HepG2 (cell line): Measurements from ENCODE around the gene TIMP3.

ENCODE experiments used
- ASH2L ChIP-seq: fragments of 300-600, 200-600 bp; sonication (generic); IDR thresholded peaks from 2 replicates; pipeline ENCODE4 v1.7.0; 2017; ENCODE audit warnings: low read depth, mild to moderate bottlenecking, moderate library complexity, mixed read lengths, low read length; ENCODE audit not compliant: insufficient read length
- FOXA1 ChIP-seq, 2 experiments: fragments of 450-650 bp in 1 of 2; sonication (generic) in 1 of 2; formaldehyde crosslinking in 1 of 2; IDR thresholded peaks; 2 replicates each; pipeline versions ENCODE4 v1.4.0 to v1.6.1; 2016 to 2020; ENCODE audit warnings: missing genetic modification reagents in 1 of 2
- HCFC1 ChIP-seq: fragments of 150-350 bp; IDR thresholded peaks from 2 replicates; pipeline ENCODE4 v1.6.1; 2014; ENCODE audit warnings: low read depth, low read length
- JUNB ChIP-seq: sonication (generic); formaldehyde crosslinking; IDR thresholded peaks from 2 replicates; pipeline ENCODE4 v1.8.0; 2022; ENCODE audit warnings: missing genetic modification reagents, mild to moderate bottlenecking, borderline replicate concordance
- NFRKB ChIP-seq: fragments of 450-650 bp; IDR thresholded peaks from 2 replicates; pipeline ENCODE4 v1.6.1; 2017
- RBAK ChIP-seq: sonication (generic); formaldehyde crosslinking; IDR thresholded peaks from 2 replicates; pipeline ENCODE4 v1.5.1; 2020; ENCODE audit warnings: mild to moderate bottlenecking, missing genetic modification reagents
- TCF12 ChIP-seq, 2 experiments: fragments of 450-650 bp in 1 of 2; sonication (generic) in 1 of 2; formaldehyde crosslinking in 1 of 2; IDR thresholded peaks; 2 replicates each; pipeline versions ENCODE4 v1.6.1 to v1.8.0; 2017 to 2022; ENCODE audit warnings: antibody characterized with exemption in 1 of 2, mild to moderate bottlenecking in 1 of 2, missing genetic modification reagents in 1 of 2, moderate library complexity in 1 of 2
- TP53 ChIP-seq: sonication (generic); formaldehyde crosslinking; conservative IDR thresholded peaks from 2 replicates; pipeline ENCODE4 v1.4.0; 2020; ENCODE audit warnings: missing genetic modification reagents
- ZNF678 ChIP-seq: sonication (generic); formaldehyde crosslinking; IDR thresholded peaks from 2 replicates; pipeline ENCODE4 v1.4.0; 2020; ENCODE audit warnings: mild to moderate bottlenecking, missing genetic modification reagents
- TF ChIP-seq, protein P1 (sequence below): sonication (generic); formaldehyde crosslinking; conservative IDR thresholded peaks from 2 replicates; pipeline ENCODE4 v1.8.0; 2022; ENCODE audit warnings: missing genetic modification reagents
- TF ChIP-seq, protein P2 (sequence below): sonication (generic); formaldehyde crosslinking; IDR thresholded peaks from 2 replicates; pipeline ENCODE4 v1.5.0; 2020; ENCODE audit warnings: missing genetic modification reagents, mild to moderate bottlenecking, borderline replicate concordance
- TF ChIP-seq, protein P3 (sequence below): IDR thresholded peaks from 2 replicates; pipeline ENCODE4 v1.6.1; 2016; ENCODE audit warnings: missing genetic modification reagents, missing compliant biosample characterization

DNA sequence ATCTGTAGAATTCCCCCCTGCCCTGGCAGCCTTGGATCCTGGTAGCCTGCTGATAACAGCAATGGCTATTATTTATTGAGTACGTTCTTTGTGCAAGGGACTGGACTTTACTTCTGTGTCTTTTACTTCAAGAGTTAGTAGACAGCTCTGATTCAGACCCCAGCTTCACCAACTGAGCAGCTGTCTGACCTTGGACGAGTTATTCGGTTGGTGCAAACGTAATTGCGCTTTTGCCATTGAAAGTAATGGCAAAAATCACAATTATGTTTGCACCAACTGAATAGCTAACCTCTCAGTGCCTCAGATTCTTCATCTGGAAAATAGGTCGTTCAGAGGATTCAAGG is 108.9 kb downstream of the TIMP3 start:
- TF ChIP-seq ASH2L, result no peak
- TF ChIP-seq, protein P1, sequence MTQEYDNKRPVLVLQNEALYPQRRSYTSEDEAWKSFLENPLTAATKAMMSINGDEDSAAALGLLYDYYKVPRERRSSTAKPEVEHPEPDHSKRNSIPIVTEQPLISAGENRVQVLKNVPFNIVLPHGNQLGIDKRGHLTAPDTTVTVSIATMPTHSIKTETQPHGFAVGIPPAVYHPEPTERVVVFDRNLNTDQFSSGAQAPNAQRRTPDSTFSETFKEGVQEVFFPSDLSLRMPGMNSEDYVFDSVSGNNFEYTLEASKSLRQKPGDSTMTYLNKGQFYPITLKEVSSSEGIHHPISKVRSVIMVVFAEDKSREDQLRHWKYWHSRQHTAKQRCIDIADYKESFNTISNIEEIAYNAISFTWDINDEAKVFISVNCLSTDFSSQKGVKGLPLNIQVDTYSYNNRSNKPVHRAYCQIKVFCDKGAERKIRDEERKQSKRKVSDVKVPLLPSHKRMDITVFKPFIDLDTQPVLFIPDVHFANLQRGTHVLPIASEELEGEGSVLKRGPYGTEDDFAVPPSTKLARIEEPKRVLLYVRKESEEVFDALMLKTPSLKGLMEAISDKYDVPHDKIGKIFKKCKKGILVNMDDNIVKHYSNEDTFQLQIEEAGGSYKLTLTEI (CRISPR knock-in tag), result no peak
- TF ChIP-seq, protein P2, sequence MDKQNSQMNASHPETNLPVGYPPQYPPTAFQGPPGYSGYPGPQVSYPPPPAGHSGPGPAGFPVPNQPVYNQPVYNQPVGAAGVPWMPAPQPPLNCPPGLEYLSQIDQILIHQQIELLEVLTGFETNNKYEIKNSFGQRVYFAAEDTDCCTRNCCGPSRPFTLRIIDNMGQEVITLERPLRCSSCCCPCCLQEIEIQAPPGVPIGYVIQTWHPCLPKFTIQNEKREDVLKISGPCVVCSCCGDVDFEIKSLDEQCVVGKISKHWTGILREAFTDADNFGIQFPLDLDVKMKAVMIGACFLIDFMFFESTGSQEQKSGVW (CRISPR knock-in tag), result no peak
- TF ChIP-seq JUNB (CRISPR knock-in tag), result no peak
- no peak for TF ChIP-seq FOXA1 (IDR thresholded peaks at IDR 0.05)
- TF ChIP-seq FOXA1 (CRISPR knock-in tag; IDR thresholded peaks at IDR 0.05), result no peak
- TF ChIP-seq, protein P3, sequence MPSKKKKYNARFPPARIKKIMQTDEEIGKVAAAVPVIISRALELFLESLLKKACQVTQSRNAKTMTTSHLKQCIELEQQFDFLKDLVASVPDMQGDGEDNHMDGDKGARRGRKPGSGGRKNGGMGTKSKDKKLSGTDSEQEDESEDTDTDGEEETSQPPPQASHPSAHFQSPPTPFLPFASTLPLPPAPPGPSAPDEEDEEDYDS (CRISPR knock-in tag), result no peak
- TF ChIP-seq HCFC1, result no peak
- TF ChIP-seq ZNF678 (CRISPR knock-in tag), result no peak
- TF ChIP-seq TCF12 (IDR thresholded peaks at IDR 0.05), result no peak
- TF ChIP-seq TCF12 (CRISPR knock-in tag; IDR thresholded peaks at IDR 0.05), result no peak
- no peak for TF ChIP-seq TP53 (CRISPR knock-in tag)
- no peak for TF ChIP-seq RBAK (CRISPR knock-in tag)
- TF ChIP-seq NFRKB, result no peak
